K562 (cell line): ENCODE data around the gene CAPN12. TPM values are rescaled to one million over a fixed set of nuclear protein-coding genes. Genes with fewer than 3 reads are reported as not detected.

Experiments used
- CEBPB ChIP-seq: fragments of 450-650 bp; IDR thresholded peaks from 2 replicates; pipeline ENCODE4 v1.6.1; 2016; ENCODE audit warnings: missing genetic modification characterization, missing compliant biosample characterization
- DNMT1 ChIP-seq: fragments of 450-650 bp; IDR thresholded peaks from 2 replicates; pipeline ENCODE4 v1.6.1; 2016; ENCODE audit warnings: antibody characterized with exemption, mild to moderate bottlenecking
- MCM5 ChIP-seq: fragments of 450-650 bp; IDR thresholded peaks from 2 replicates; pipeline ENCODE4 v1.6.1; 2016; ENCODE audit warnings: low read depth
- PCBP1 ChIP-seq: fragments of 200-400 bp; formaldehyde crosslinking; IDR thresholded peaks from 2 replicates; pipeline ENCODE4 v1.6.1; 2018; ENCODE audit warnings: mild to moderate bottlenecking, low read depth, low read length; ENCODE audit not compliant: poor library complexity, severe bottlenecking
- POLR2G ChIP-seq: fragments of 200-400 bp; formaldehyde crosslinking; IDR thresholded peaks from 2 replicates; pipeline ENCODE4 v1.6.1; 2017; ENCODE audit warnings: low read depth, mild to moderate bottlenecking, antibody characterized with exemption, low read length, moderate library complexity
- ZFP91 ChIP-seq: sonication (generic); formaldehyde crosslinking; IDR thresholded peaks from 2 replicates; pipeline ENCODE4 v1.8.0; 2022; ENCODE audit warnings: mild to moderate bottlenecking, missing genetic modification reagents
- polyA plus RNA-seq, 8 experiments: library from polyadenylated mRNA; depleted of rRNA in 4 of 8; stranded (reverse) in 5 of 8; unstranded in 3 of 8; fragments of >200 nt; fragmentation: Nextera tagmentation in 2 of 8; fragmentation: Illumina TruSeq in 1 of 8; extraction: Ambion mirVana in 2 of 8; extraction: Trizol in 1 of 8; gene quantifications; 2 replicates each; pipeline versions ENCODE4 v1.2.1 to v1.2.3, GENCODE V29; 2011 to 2014; ENCODE audit warnings: inconsistent platforms in 1 of 8, missing spikeins in 1 of 8
- total RNA-seq, 7 experiments: library from RNA; depleted of rRNA in 6 of 7; stranded (reverse); fragments of >200 nt in 6 of 7; fragmentation: Illumina TruSeq in 2 of 7; extraction: Trizol in 2 of 7; gene quantifications; 2 replicates each; pipeline versions ENCODE4 v1.2.1 to v1.2.3, GENCODE V29; 2011 to 2021; ENCODE audit warnings: low replicate concordance in 1 of 7
- TF ChIP-seq, protein P1 (sequence below), 2 experiments: fragments of 450-650 bp; formaldehyde crosslinking in 1 of 2; IDR thresholded peaks; 2 replicates each; pipeline versions ENCODE4 v1.4.0 to v1.6.1; 2014 to 2020; ENCODE audit warnings: mild to moderate bottlenecking in 2 of 2, borderline replicate concordance in 1 of 2, low read depth in 1 of 2
- TF ChIP-seq, protein P2 (sequence below): conservative IDR thresholded peaks from 2 replicates; pipeline ENCODE4 v1.6.1; 2011; ENCODE audit warnings: low read depth, mild to moderate bottlenecking, low read length; ENCODE audit not compliant: control insufficient read depth

CAPN12 gene
- total and polyA plus RNA-seq, 9 of the 15 experiments (the other 6 are each of a cell fraction or from before 2014, with no cell fraction given) = 0.83 to 7.0 (median 1.6) TPM

- TF ChIP-seq, protein P1, sequence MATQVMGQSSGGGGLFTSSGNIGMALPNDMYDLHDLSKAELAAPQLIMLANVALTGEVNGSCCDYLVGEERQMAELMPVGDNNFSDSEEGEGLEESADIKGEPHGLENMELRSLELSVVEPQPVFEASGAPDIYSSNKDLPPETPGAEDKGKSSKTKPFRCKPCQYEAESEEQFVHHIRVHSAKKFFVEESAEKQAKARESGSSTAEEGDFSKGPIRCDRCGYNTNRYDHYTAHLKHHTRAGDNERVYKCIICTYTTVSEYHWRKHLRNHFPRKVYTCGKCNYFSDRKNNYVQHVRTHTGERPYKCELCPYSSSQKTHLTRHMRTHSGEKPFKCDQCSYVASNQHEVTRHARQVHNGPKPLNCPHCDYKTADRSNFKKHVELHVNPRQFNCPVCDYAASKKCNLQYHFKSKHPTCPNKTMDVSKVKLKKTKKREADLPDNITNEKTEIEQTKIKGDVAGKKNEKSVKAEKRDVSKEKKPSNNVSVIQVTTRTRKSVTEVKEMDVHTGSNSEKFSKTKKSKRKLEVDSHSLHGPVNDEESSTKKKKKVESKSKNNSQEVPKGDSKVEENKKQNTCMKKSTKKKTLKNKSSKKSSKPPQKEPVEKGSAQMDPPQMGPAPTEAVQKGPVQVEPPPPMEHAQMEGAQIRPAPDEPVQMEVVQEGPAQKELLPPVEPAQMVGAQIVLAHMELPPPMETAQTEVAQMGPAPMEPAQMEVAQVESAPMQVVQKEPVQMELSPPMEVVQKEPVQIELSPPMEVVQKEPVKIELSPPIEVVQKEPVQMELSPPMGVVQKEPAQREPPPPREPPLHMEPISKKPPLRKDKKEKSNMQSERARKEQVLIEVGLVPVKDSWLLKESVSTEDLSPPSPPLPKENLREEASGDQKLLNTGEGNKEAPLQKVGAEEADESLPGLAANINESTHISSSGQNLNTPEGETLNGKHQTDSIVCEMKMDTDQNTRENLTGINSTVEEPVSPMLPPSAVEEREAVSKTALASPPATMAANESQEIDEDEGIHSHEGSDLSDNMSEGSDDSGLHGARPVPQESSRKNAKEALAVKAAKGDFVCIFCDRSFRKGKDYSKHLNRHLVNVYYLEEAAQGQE (IDR thresholded peaks at IDR 0.05; ENCODE audit: borderline replicate concordance) = peak; percentile 44; the same call in 1 of the 2 replicates
- TF ChIP-seq, protein P1 (CRISPR knock-in tag; IDR thresholded peaks at IDR 0.05; ENCODE audit: low read depth) = no peak
- TF ChIP-seq PCBP1 (no peak), DNMT1 (no peak), ZFP91 (no peak), MCM5 (no peak), CEBPB (no peak), POLR2G (0 out of 2 replicates have a peak, but pooled peaks have one; percentile 34)
- TF ChIP-seq, protein P2, sequence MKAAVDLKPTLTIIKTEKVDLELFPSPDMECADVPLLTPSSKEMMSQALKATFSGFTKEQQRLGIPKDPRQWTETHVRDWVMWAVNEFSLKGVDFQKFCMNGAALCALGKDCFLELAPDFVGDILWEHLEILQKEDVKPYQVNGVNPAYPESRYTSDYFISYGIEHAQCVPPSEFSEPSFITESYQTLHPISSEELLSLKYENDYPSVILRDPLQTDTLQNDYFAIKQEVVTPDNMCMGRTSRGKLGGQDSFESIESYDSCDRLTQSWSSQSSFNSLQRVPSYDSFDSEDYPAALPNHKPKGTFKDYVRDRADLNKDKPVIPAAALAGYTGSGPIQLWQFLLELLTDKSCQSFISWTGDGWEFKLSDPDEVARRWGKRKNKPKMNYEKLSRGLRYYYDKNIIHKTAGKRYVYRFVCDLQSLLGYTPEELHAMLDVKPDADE = no peak
These were observed 39.7 kb downstream of the CAPN12 start (continued) for GRCh38 chr19:38704488-38705026.
